Brain microvascular endothelial cell (primary cell): ENCODE results near the gene MSMO1.

Source experiments
- DNase-seq: peaks from one replicate; pipeline ENCODE4 v3.0.0-alpha.2; 2020
- H3K27ac ChIP-seq: fragments of 250-450 bp; sonication (Bioruptor Pico); 2 replicates; pipeline ENCODE4 v1.5.1; 2020; ENCODE audit warnings: mild to moderate bottlenecking, moderate library complexity
- H3K27me3 ChIP-seq: fragments of 250-450 bp; sonication (Bioruptor Pico); replicated peaks from 2 replicates; pipeline ENCODE4 v1.5.1; 2020; ENCODE audit warnings: mild to moderate bottlenecking
- H3K36me3 ChIP-seq: fragments of 250-450 bp; sonication (Bioruptor Pico); replicated peaks from 2 replicates; pipeline ENCODE4 v1.5.1; 2020; ENCODE audit warnings: mild to moderate bottlenecking
- H3K4me3 ChIP-seq: 2 replicates; pipeline ENCODE4 v1.5.1; 2011; ENCODE audit warnings: low read depth, mild to moderate bottlenecking, control low read depth, low read length, moderate library complexity
- CTCF ChIP-seq: IDR thresholded peaks from 2 replicates; pipeline ENCODE4 v1.5.1; 2011; ENCODE audit warnings: low read depth, mild to moderate bottlenecking, moderate library complexity, low read length, control low read depth, inconsistent platforms; ENCODE audit errors: missing control alignments
- in situ Hi-C: cut with HindIII; loops from 2 replicates; pipeline ENCODE4 v1.10.0; 2017; ENCODE audit warnings: low sequenced_read_pairs, low pct_ligation_motif_present

MSMO1 gene

GRCh38 chr4:165345666-165346417 is 18.4 kb downstream of the MSMO1 start:
- no peak for DNase-seq
- in situ Hi-C loops = no loop called here
- peak; percentile 31 for TF ChIP-seq CTCF
- H3K27me3 ChIP-seq = no peaks in the 10 kb centered on the region
- no peak overlapping the region for H3K4me3 ChIP-seq
- H3K36me3 ChIP-seq = peaks cover 8% of the 10 kb centered on the region
- H3K27ac ChIP-seq = no peak overlapping the region

GRCh38 chr4:165347647-165348569 is 20.4 kb downstream of the MSMO1 start:
- DNase-seq = no peak
- H3K27ac ChIP-seq = no peak overlapping the region
- TF ChIP-seq CTCF = no peak
- H3K4me3 ChIP-seq = no peak overlapping the region
- in situ Hi-C loops = no loop called here
- H3K27me3 ChIP-seq = no peaks in the 10 kb centered on the region
- H3K36me3 ChIP-seq = no peaks in the 10 kb centered on the region

- TF ChIP-seq CTCF = no peak
- Histone ChIP-seq H3K36me3 (no peaks in the 10 kb centered on the region), H3K4me3 (no peak overlapping the region), H3K27ac (no peak overlapping the region), H3K27me3 (no peaks in the 10 kb centered on the region)
- in situ Hi-C loops = no loop called here
- DNase-seq = no peak
Observed at GRCh38 chr4:165351359-165352130, 24.1 kb downstream of the MSMO1 start.

GRCh38 chr4:165355900-165356300 is 28.4 kb downstream of the MSMO1 start:
- TF ChIP-seq CTCF = peak; percentile 75
- no peaks in the 10 kb centered on the region for H3K36me3 ChIP-seq
- DNase-seq = peak; percentile 35
- no peaks in the 10 kb centered on the region for H3K27me3 ChIP-seq
- in situ Hi-C loops = no loop called here
- no peak overlapping the region for H3K27ac ChIP-seq
- H3K4me3 ChIP-seq = no peak overlapping the region

GRCh38 chr4:165359506-165359905 is 32.0 kb downstream of the MSMO1 start:
- no peaks in the 10 kb centered on the region for H3K27me3 ChIP-seq
- no peak for DNase-seq
- H3K27ac ChIP-seq = no peak overlapping the region
- H3K36me3 ChIP-seq = no peaks in the 10 kb centered on the region
- in situ Hi-C loops = no loop called here
- TF ChIP-seq CTCF = no peak
- H3K4me3 ChIP-seq = no peak overlapping the region
